ENCODE measurements around the gene SLC16A3. TPM values are rescaled to one million over a fixed set of nuclear protein-coding genes. Genes with fewer than 3 reads are reported as not detected.
A peak's percentile ranks its signal among the peaks of the same experiment; 100 is the strongest.

The SLC16A3 gene
- total RNA-seq, 1 experiment from 2014 or later = 28.7 TPM

DNA sequence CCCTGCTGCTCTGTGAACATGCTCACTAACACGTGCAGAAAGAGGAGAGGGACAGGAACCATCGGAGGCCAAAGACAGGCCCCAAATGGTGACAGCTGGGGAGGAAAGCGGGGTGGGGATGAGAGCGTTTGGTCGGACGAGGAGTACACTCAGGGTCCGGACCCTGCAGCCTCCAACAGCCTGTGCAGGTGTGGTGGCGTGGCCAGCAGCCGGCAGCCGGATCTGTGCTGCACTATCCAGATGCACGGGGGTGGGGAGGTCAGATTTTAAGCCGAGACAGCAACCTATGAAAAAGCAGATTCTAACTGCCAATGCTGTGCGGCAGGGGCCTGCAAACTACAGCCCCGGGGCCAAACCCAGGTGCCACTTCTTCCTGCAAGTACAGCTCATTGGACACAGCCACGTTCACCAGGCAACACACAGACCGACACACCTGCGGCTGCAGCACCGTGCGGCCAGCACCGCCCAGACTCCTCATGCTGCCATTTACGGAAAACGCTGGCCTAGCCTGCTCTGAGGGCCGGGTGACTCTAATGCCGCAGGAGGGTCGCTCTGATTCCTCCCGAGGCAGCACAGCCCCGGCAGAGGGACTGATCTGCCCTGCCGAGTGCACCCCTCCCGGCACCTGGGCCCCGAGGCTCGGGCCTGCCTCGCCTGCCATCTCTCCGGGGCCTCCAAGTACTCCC lies 21.2 kb downstream of the SLC16A3 start:
- TF ChIP-seq, protein P1, sequence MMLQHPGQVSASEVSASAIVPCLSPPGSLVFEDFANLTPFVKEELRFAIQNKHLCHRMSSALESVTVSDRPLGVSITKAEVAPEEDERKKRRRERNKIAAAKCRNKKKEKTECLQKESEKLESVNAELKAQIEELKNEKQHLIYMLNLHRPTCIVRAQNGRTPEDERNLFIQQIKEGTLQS (CRISPR knock-in tag; conservative IDR thresholded peaks at IDR 0.05) = no peak
- TF ChIP-seq, protein P2, sequence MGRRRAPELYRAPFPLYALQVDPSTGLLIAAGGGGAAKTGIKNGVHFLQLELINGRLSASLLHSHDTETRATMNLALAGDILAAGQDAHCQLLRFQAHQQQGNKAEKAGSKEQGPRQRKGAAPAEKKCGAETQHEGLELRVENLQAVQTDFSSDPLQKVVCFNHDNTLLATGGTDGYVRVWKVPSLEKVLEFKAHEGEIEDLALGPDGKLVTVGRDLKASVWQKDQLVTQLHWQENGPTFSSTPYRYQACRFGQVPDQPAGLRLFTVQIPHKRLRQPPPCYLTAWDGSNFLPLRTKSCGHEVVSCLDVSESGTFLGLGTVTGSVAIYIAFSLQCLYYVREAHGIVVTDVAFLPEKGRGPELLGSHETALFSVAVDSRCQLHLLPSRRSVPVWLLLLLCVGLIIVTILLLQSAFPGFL (CRISPR knock-in tag; IDR thresholded peaks at IDR 0.05; ENCODE audit: borderline replicate concordance) = 0 out of 2 replicates have a peak, but pooled peaks have one; percentile 21
- no peak for TF ChIP-seq ZNF396 (CRISPR knock-in tag; IDR thresholded peaks at IDR 0.05; ENCODE audit: borderline replicate concordance)
- TF ChIP-seq, protein P3, sequence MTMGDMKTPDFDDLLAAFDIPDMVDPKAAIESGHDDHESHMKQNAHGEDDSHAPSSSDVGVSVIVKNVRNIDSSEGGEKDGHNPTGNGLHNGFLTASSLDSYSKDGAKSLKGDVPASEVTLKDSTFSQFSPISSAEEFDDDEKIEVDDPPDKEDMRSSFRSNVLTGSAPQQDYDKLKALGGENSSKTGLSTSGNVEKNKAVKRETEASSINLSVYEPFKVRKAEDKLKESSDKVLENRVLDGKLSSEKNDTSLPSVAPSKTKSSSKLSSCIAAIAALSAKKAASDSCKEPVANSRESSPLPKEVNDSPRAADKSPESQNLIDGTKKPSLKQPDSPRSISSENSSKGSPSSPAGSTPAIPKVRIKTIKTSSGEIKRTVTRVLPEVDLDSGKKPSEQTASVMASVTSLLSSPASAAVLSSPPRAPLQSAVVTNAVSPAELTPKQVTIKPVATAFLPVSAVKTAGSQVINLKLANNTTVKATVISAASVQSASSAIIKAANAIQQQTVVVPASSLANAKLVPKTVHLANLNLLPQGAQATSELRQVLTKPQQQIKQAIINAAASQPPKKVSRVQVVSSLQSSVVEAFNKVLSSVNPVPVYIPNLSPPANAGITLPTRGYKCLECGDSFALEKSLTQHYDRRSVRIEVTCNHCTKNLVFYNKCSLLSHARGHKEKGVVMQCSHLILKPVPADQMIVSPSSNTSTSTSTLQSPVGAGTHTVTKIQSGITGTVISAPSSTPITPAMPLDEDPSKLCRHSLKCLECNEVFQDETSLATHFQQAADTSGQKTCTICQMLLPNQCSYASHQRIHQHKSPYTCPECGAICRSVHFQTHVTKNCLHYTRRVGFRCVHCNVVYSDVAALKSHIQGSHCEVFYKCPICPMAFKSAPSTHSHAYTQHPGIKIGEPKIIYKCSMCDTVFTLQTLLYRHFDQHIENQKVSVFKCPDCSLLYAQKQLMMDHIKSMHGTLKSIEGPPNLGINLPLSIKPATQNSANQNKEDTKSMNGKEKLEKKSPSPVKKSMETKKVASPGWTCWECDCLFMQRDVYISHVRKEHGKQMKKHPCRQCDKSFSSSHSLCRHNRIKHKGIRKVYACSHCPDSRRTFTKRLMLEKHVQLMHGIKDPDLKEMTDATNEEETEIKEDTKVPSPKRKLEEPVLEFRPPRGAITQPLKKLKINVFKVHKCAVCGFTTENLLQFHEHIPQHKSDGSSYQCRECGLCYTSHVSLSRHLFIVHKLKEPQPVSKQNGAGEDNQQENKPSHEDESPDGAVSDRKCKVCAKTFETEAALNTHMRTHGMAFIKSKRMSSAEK (CRISPR knock-in tag; IDR thresholded peaks at IDR 0.05; ENCODE audit: borderline replicate concordance) = no peak
- no peak for TF ChIP-seq PRRX2 (CRISPR knock-in tag; IDR thresholded peaks at IDR 0.05)
- TF ChIP-seq ATF1 (CRISPR knock-in tag; IDR thresholded peaks at IDR 0.05) = no peak
- TF ChIP-seq ZNF416 (CRISPR knock-in tag; IDR thresholded peaks at IDR 0.05) = no peak
- TF ChIP-seq, protein P4, sequence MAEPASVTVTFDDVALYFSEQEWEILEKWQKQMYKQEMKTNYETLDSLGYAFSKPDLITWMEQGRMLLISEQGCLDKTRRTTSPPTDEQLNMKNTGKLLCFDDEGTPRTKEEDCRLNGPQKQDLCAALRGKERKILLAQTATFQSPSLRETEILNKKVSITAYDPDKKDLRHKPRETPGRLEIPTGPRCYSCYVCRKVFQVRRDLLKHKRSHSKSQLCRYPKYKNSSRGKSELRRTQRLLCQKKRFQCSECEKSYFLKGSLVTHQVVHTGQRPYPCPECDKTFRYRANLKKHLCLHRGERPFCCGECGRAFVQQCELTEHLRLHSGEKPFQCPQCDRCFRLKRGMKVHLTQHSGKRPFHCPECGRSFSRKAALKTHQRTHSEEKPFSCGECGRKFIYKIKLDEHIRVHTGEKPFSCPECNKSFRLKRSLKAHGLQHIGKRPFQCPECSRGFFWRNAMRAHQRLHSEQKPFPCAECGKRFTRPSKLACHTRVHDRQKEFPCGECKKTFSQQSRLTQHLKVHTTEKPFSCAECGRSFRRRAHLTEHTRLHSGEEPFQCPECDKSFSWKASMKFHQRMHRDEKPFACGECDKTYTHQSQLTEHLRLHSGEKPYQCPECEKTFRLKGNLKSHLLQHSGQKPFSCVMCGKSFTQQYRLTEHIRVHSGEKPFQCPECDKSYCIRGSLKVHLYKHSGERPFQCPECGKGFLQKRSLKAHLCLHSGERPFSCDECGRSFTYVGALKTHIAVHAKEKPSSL (CRISPR knock-in tag; conservative IDR thresholded peaks at IDR 0.05) = no peak
- no peak for TF ChIP-seq NR1H2 (CRISPR knock-in tag; IDR thresholded peaks at IDR 0.05)
- no peak for ATAC-seq
- ChIA-PET POLR2A (no interaction called here), CTCF (no interaction called here)
- H3K27ac Mint-ChIP-seq = no peak overlapping the region
- DNase-seq (ENCODE audit: low spot score) = no peak
- H3K4me1 Mint-ChIP-seq = no peaks in the 10 kb centered on the region
- no peaks in the 10 kb centered on the region for H3K9me3 Mint-ChIP-seq
- no peaks in the 10 kb centered on the region for H3K27me3 Mint-ChIP-seq (ENCODE audit: low read depth)
- peaks cover 70% of the 10 kb centered on the region for H3K36me3 Mint-ChIP-seq
- H3K4me3 Mint-ChIP-seq = no peak overlapping the region

DNA sequence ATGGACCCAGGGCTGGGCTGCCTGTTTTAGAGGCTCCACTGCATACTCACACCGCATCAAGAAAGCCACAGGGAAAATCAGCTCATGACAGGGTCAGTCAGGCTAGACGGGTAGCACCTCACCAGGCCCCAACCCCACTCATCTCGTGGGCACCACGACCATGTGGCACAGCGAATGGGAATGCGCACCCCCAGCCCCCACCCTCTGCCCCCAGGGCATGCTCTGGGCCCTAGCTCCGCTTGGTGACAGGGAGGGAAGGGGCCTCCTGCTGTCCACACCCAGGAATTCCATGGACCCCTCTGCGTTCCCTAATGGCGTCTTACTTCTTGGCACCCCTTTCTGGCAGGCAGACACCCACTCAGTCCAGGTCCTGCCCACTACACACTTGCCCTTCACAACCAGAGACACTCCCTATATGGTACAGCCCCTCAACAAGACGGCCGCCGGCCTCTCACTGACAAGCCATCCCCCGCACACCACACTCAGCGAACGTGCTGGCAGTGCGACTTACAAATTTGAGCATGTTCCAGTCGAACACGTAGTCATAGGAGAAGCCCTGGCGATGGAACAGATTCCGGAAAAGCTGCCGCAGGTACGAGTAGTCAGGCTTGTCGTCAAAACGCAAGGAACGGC lies 22.1 kb downstream of the SLC16A3 start:
- DNase-seq (ENCODE audit: low spot score) (no peak), ATAC-seq (no peak)
- H3K4me3 Mint-ChIP-seq = no peak overlapping the region
- CTCF ChIA-PET = no interaction called here
- no peaks in the 10 kb centered on the region for H3K27me3 Mint-ChIP-seq (ENCODE audit: low read depth)
- POLR2A ChIA-PET = no interaction called here
- peaks cover 4% of the 10 kb centered on the region; the same call in 1 of the 2 replicates for H3K9me3 Mint-ChIP-seq
- H3K4me1 Mint-ChIP-seq = no peaks in the 10 kb centered on the region
- no peak overlapping the region for H3K27ac Mint-ChIP-seq
- peaks cover 69% of the 10 kb centered on the region for H3K36me3 Mint-ChIP-seq
- no peak for TF ChIP-seq SP1 (CRISPR knock-in tag; conservative IDR thresholded peaks at IDR 0.05)
- TF ChIP-seq ZNF263 (CRISPR knock-in tag; IDR thresholded peaks at IDR 0.05; ENCODE audit: low read depth) = no peak
- TF ChIP-seq ATF1 (CRISPR knock-in tag; IDR thresholded peaks at IDR 0.05) = no peak
- TF ChIP-seq, protein P5, sequence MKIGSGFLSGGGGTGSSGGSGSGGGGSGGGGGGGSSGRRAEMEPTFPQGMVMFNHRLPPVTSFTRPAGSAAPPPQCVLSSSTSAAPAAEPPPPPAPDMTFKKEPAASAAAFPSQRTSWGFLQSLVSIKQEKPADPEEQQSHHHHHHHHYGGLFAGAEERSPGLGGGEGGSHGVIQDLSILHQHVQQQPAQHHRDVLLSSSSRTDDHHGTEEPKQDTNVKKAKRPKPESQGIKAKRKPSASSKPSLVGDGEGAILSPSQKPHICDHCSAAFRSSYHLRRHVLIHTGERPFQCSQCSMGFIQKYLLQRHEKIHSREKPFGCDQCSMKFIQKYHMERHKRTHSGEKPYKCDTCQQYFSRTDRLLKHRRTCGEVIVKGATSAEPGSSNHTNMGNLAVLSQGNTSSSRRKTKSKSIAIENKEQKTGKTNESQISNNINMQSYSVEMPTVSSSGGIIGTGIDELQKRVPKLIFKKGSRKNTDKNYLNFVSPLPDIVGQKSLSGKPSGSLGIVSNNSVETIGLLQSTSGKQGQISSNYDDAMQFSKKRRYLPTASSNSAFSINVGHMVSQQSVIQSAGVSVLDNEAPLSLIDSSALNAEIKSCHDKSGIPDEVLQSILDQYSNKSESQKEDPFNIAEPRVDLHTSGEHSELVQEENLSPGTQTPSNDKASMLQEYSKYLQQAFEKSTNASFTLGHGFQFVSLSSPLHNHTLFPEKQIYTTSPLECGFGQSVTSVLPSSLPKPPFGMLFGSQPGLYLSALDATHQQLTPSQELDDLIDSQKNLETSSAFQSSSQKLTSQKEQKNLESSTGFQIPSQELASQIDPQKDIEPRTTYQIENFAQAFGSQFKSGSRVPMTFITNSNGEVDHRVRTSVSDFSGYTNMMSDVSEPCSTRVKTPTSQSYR (CRISPR knock-in tag; IDR thresholded peaks at IDR 0.05) = no peak
- no peak for TF ChIP-seq ZBTB21 (CRISPR knock-in tag; IDR thresholded peaks at IDR 0.05; ENCODE audit: borderline replicate concordance)
- no peak for TF ChIP-seq ZNF219 (CRISPR knock-in tag; IDR thresholded peaks at IDR 0.05; ENCODE audit: borderline replicate concordance)
- TF ChIP-seq, protein P1 (CRISPR knock-in tag; conservative IDR thresholded peaks at IDR 0.05) = no peak
- TF ChIP-seq SMAD4 (CRISPR knock-in tag; IDR thresholded peaks at IDR 0.05) = no peak
- TF ChIP-seq, protein P6, sequence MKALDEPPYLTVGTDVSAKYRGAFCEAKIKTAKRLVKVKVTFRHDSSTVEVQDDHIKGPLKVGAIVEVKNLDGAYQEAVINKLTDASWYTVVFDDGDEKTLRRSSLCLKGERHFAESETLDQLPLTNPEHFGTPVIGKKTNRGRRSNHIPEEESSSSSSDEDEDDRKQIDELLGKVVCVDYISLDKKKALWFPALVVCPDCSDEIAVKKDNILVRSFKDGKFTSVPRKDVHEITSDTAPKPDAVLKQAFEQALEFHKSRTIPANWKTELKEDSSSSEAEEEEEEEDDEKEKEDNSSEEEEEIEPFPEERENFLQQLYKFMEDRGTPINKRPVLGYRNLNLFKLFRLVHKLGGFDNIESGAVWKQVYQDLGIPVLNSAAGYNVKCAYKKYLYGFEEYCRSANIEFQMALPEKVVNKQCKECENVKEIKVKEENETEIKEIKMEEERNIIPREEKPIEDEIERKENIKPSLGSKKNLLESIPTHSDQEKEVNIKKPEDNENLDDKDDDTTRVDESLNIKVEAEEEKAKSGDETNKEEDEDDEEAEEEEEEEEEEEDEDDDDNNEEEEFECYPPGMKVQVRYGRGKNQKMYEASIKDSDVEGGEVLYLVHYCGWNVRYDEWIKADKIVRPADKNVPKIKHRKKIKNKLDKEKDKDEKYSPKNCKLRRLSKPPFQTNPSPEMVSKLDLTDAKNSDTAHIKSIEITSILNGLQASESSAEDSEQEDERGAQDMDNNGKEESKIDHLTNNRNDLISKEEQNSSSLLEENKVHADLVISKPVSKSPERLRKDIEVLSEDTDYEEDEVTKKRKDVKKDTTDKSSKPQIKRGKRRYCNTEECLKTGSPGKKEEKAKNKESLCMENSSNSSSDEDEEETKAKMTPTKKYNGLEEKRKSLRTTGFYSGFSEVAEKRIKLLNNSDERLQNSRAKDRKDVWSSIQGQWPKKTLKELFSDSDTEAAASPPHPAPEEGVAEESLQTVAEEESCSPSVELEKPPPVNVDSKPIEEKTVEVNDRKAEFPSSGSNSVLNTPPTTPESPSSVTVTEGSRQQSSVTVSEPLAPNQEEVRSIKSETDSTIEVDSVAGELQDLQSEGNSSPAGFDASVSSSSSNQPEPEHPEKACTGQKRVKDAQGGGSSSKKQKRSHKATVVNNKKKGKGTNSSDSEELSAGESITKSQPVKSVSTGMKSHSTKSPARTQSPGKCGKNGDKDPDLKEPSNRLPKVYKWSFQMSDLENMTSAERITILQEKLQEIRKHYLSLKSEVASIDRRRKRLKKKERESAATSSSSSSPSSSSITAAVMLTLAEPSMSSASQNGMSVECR (CRISPR knock-in tag; IDR thresholded peaks at IDR 0.05; ENCODE audit: borderline replicate concordance) = no peak
- TF ChIP-seq ZNF671 (CRISPR knock-in tag; IDR thresholded peaks at IDR 0.05) = no peak

Measured in WTC11 (cell line).